PC-9 (cell line): ENCODE results near the gene RFX8. TPM values are rescaled to one million over a fixed set of nuclear protein-coding genes. Genes with fewer than 3 reads are reported as not detected.

ENCODE experiments used
- BruUV-seq: library from RNA; stranded (reverse); fragments of 400-500 nt; replicated peaks from 2 replicates; lab custom pipeline; 2021; lab: Mats Ljungman, UMichigan
- CTCF ChIA-PET: fragments of 300-600 bp; sonication (Branson Sonifier 250); formaldehyde crosslinking; loops from one replicate; lab custom pipeline; 2022; ENCODE audit warnings: antibody characterized with exemption; lab: Charles Lee
- POLR2A ChIA-PET: fragments of 300-600 bp; sonication (Branson Sonifier 250); formaldehyde crosslinking; loops from one replicate; lab custom pipeline; 2022; ENCODE audit warnings: antibody characterized with exemption; ENCODE audit not compliant: unreplicated experiment; lab: Charles Lee
- DNase-seq, 2 experiments: peaks; one replicate each; pipeline versions ENCODE4 v3.0.0 to v3.0.0-alpha.2; 2015 to 2022; ENCODE audit warnings: mixed read lengths in 1 of 2
- H2AFZ ChIP-seq: fragments of 200-600 bp; sonication (generic); 2 replicates; pipeline ENCODE4 v1.8.1; 2017; ENCODE audit warnings: antibody characterized with exemption
- H3F3A ChIP-seq: fragments of 200-600 bp; sonication (generic); 2 replicates; pipeline ENCODE4 v1.8.1; 2017; ENCODE audit warnings: antibody characterized with exemption, mild to moderate bottlenecking, low read depth; ENCODE audit not compliant: insufficient read depth
- H3K27ac ChIP-seq: fragments of 200-600 bp; sonication (generic); 2 replicates; pipeline ENCODE4 v1.6.1; 2016; ENCODE audit warnings: mixed run types
- H3K27me3 ChIP-seq: fragments of 200-600 bp; sonication (generic); 2 replicates; pipeline ENCODE4 v1.6.1; 2016; ENCODE audit warnings: low read depth, mixed run types; ENCODE audit not compliant: insufficient read depth
- H3K36me3 ChIP-seq: fragments of 200-600 bp; sonication (generic); 2 replicates; pipeline ENCODE4 v1.6.1; 2016; ENCODE audit warnings: low read depth, mixed run types
- H3K4me1 ChIP-seq: fragments of 200-600 bp; sonication (generic); replicated peaks from 2 replicates; pipeline ENCODE4 v1.6.1; 2016; ENCODE audit warnings: mixed run types; ENCODE audit not compliant: insufficient read depth
- H3K4me2 ChIP-seq: fragments of 200-600 bp; sonication (generic); 2 replicates; pipeline ENCODE4 v1.6.1; 2017; ENCODE audit warnings: mixed run types
- H3K4me3 ChIP-seq: fragments of 200-600 bp; sonication (generic); 2 replicates; pipeline ENCODE4 v1.6.1; 2016; ENCODE audit warnings: mixed run types
- H3K79me2 ChIP-seq: fragments of 200-600 bp; sonication (generic); 2 replicates; pipeline ENCODE4 v1.6.1; 2017; ENCODE audit warnings: low read depth, mixed run types
- H3K9me2 ChIP-seq: fragments of 200-600 bp; sonication (generic); 2 replicates; pipeline ENCODE4 v1.8.1; 2017; ENCODE audit warnings: mild to moderate bottlenecking; ENCODE audit not compliant: insufficient read depth
- H3K9me3 ChIP-seq: fragments of 200-600 bp; sonication (generic); 2 replicates; pipeline ENCODE4 v1.8.1; 2016; ENCODE audit warnings: low read depth; ENCODE audit not compliant: insufficient read depth
- H4K20me1 ChIP-seq: fragments of 200-600 bp; sonication (generic); 2 replicates; pipeline ENCODE4 v1.8.1; 2017; ENCODE audit not compliant: insufficient read depth
- CTCF ChIP-seq: fragments of 200-600 bp; sonication (generic); conservative IDR thresholded peaks from 2 replicates; pipeline ENCODE4 v1.6.1; 2017; ENCODE audit warnings: mixed run types, antibody characterized with exemption, mild to moderate bottlenecking, moderate library complexity
- EZH2 ChIP-seq: fragments of 200-600 bp; sonication (generic); IDR thresholded peaks from 2 replicates; pipeline ENCODE4 v1.8.0; 2017; ENCODE audit warnings: antibody characterized with exemption, low read depth
- intact Hi-C: fragments of 100-400 bp; cut with micrococcal nuclease; formaldehyde crosslinking; loops from one replicate; pipeline ENCODE4 v1.10.0; 2022; ENCODE audit not compliant: unreplicated experiment
- total RNA-seq: library from RNA; stranded (reverse); gene quantifications from 2 replicates; pipeline ENCODE4 v1.2.3, GENCODE V29; 2021

The RFX8 gene
- total RNA-seq, 1 experiment from 2014 or later: not detected

- Histone ChIP-seq H3K27ac (no peak overlapping the region), H3K79me2 (no peaks in the 10 kb centered on the region), H3K4me3 (no peak overlapping the region), H4K20me1 (no peaks in the 10 kb centered on the region), H3F3A (peaks cover 23% of the 10 kb centered on the region), H3K4me1 (peaks cover 21% of the 10 kb centered on the region), H2AFZ (no peak overlapping the region), H3K27me3 (no peaks in the 10 kb centered on the region), H3K9me2 (no peaks in the 10 kb centered on the region), H3K4me2 (no peak overlapping the region), H3K9me3 (peaks cover 19% of the 10 kb centered on the region; the same call in 1 of the 2 replicates), H3K36me3 (no peaks in the 10 kb centered on the region)
- BruUV-seq: no TSS peak
- ChIA-PET POLR2A (no interaction called here), CTCF (no interaction called here)
- DNase-seq: no peak
- intact Hi-C loops: no loop called here
- TF ChIP-seq EZH2 (no peak), CTCF (no peak)
Measured at GRCh38 chr2:101512993-101513392, 38.1 kb upstream of the RFX8 start.

GRCh38 chr2:101511381-101511780 lies 36.5 kb upstream of the RFX8 start:
- Histone ChIP-seq H3K79me2 (no peaks in the 10 kb centered on the region), H3K27me3 (no peaks in the 10 kb centered on the region), H3K9me3 (peaks cover 15% of the 10 kb centered on the region; the same call in 1 of the 2 replicates), H3F3A (peaks cover 10% of the 10 kb centered on the region), H3K4me1 (peaks cover 7% of the 10 kb centered on the region), H4K20me1 (no peaks in the 10 kb centered on the region), H3K27ac (no peak overlapping the region), H3K36me3 (no peaks in the 10 kb centered on the region), H3K9me2 (no peaks in the 10 kb centered on the region), H3K4me2 (no peak overlapping the region), H3K4me3 (no peak overlapping the region), H2AFZ (no peak overlapping the region)
- CTCF ChIA-PET: interaction anchor here (0.6 kb wide), 1 partner anchor 38 kb away, joined by 3 read pairs; no protein-coding TSS in a partner anchor
- TF ChIP-seq EZH2: no peak
- TF ChIP-seq CTCF: no peak
- no peak for DNase-seq
- intact Hi-C loops: no loop called here
- BruUV-seq: no TSS peak
- POLR2A ChIA-PET: no interaction called here

GRCh38 chr2:101509499-101510284 lies 34.8 kb upstream of the RFX8 start:
- Histone ChIP-seq H3K36me3 (no peaks in the 10 kb centered on the region), H3K4me2 (no peak overlapping the region), H3K27me3 (no peaks in the 10 kb centered on the region), H3K27ac (no peak overlapping the region), H3K79me2 (no peaks in the 10 kb centered on the region), H2AFZ (no peak overlapping the region), H3F3A (no peaks in the 10 kb centered on the region), H3K4me1 (no peaks in the 10 kb centered on the region), H3K4me3 (no peak overlapping the region), H3K9me3 (peaks cover 11% of the 10 kb centered on the region; the same call in 1 of the 2 replicates), H4K20me1 (no peaks in the 10 kb centered on the region), H3K9me2 (no peaks in the 10 kb centered on the region)
- no peak for DNase-seq
- no peak for TF ChIP-seq EZH2
- TF ChIP-seq CTCF: no peak
- CTCF ChIA-PET: no interaction called here
- POLR2A ChIA-PET: interaction anchor here (0.6 to 0.7 kb wide), 2 partner anchors 13 to 508 kb away, joined by 4 to 7 read pairs; no protein-coding TSS in a partner anchor
- intact Hi-C loops: no loop called here
- no TSS peak for BruUV-seq
